A549 (cell line): ENCODE results near the gene AKR1A1. TPM values are rescaled to one million over a fixed set of nuclear protein-coding genes. Genes with fewer than 3 reads are reported as not detected.

ENCODE experiments used
- ATAC-seq, 2 experiments: fragments of 200-7000 bp in 1 of 2; fragments of >200 bp in 1 of 2; cut with Nextera tagmentation in 1 of 2; cut with Tn5 transposase in 1 of 2; 3 replicates each; pipeline versions ENCODE4 v1.8.0 to v1.9.1; 2018 to 2020; ENCODE audit warnings: mild to moderate bottlenecking in 1 of 2, moderate library complexity in 1 of 2
- CTCF ChIA-PET: fragments of 300-600 bp; sonication (Branson Sonifier 250); formaldehyde crosslinking; extraction: SDS; loops from one replicate; lab custom pipeline; 2021; ENCODE audit warnings: antibody characterized with exemption, inconsistent platforms; lab: Yijun Ruan, JAX
- POLR2A ChIA-PET: fragments of 350-600 bp; formaldehyde crosslinking; extraction: SDS; loops from one replicate; lab custom pipeline; 2021; ENCODE audit warnings: antibody characterized with exemption, inconsistent platforms; lab: Yijun Ruan, JAX
- DNase-seq, 2 experiments: peaks; one replicate each; pipeline versions ENCODE4 v3.0.0 to v3.0.0-alpha.2; 2011 to 2016; ENCODE audit warnings: low read depth in 1 of 2, low spot score in 1 of 2
- FAIRE-seq: peaks from 2 replicates; lab custom pipeline; 2011; peaks lifted over from hg19 to GRCh38; lab: Jason Lieb, UNC
- H3K27ac ChIP-seq, 2 experiments: fragments of >200 bp; sonication (Bioruptor Twin); formaldehyde crosslinking; 3 replicates each; pipeline ENCODE4 v1.5.1; 2016 to 2017
- H3K4me1 ChIP-seq: fragments of >200 bp; sonication (Bioruptor Twin); formaldehyde crosslinking; 3 replicates; pipeline ENCODE4 v1.6.1; 2016
- H3K4me2 ChIP-seq: fragments of >200 bp; sonication (Bioruptor Twin); formaldehyde crosslinking; 3 replicates; pipeline ENCODE4 v1.6.1; 2016
- H3K4me3 ChIP-seq: fragments of >200 bp; sonication (Bioruptor Twin); formaldehyde crosslinking; 3 replicates; pipeline ENCODE4 v1.5.1; 2016
- H3K9me3 ChIP-seq: fragments of >200 bp; sonication (Bioruptor Twin); formaldehyde crosslinking; 3 replicates; pipeline ENCODE4 v1.6.1; 2016
- CHD2 ChIP-seq: fragments of 150-350 bp; IDR thresholded peaks from 2 replicates; pipeline ENCODE4 v1.6.1; 2014; ENCODE audit warnings: low read length; ENCODE audit not compliant: partially characterized antibody
- CTCF ChIP-seq: fragments of >200 bp; sonication (Bioruptor Twin); formaldehyde crosslinking; IDR thresholded peaks from 3 replicates; pipeline ENCODE4 v1.5.1; 2016
- E2F6 ChIP-seq: IDR thresholded peaks from 2 replicates; pipeline ENCODE4 v1.6.1; 2012; ENCODE audit warnings: low read depth, borderline replicate concordance
- EHF ChIP-seq: fragments of 250-450 bp; sonication (Bioruptor Pico); IDR thresholded peaks from 2 replicates; pipeline ENCODE4 v1.5.0; 2020; ENCODE audit warnings: mild to moderate bottlenecking
- EP300 ChIP-seq, 2 experiments: fragments of >200 bp; sonication (Bioruptor Twin); formaldehyde crosslinking; IDR thresholded peaks; 2 replicates in 1 of 2; 3 replicates in 1 of 2; pipeline ENCODE4 v1.6.1; 2016 to 2017
- FOXS1 ChIP-seq: fragments of 250-450 bp; sonication (Bioruptor Pico); IDR thresholded peaks from 2 replicates; pipeline ENCODE4 v1.5.0; 2020; ENCODE audit warnings: mild to moderate bottlenecking, moderate library complexity
- GATA3 ChIP-seq: IDR thresholded peaks from 2 replicates; pipeline ENCODE4 v1.6.1; 2012; ENCODE audit warnings: borderline replicate concordance
- HDAC2 ChIP-seq: fragments of 200-600 bp; sonication (generic); IDR thresholded peaks from 2 replicates; pipeline ENCODE4 v1.6.1; 2016
- HMGXB4 ChIP-seq: fragments of 250-450 bp; sonication (Bioruptor Pico); IDR thresholded peaks from 2 replicates; pipeline ENCODE4 v1.5.0; 2021; ENCODE audit warnings: mild to moderate bottlenecking, moderate library complexity, borderline replicate concordance
- HOXA7 ChIP-seq: fragments of 250-450 bp; sonication (Bioruptor Pico); IDR thresholded peaks from 2 replicates; pipeline ENCODE4 v1.5.0; 2020; ENCODE audit warnings: mild to moderate bottlenecking, moderate library complexity
- KDM1A ChIP-seq: fragments of 200-600 bp; sonication (generic); IDR thresholded peaks from 2 replicates; pipeline ENCODE4 v1.6.1; 2016; ENCODE audit warnings: low read depth, mild to moderate bottlenecking
- MAX ChIP-seq: IDR thresholded peaks from 2 replicates; pipeline ENCODE4 v1.6.1; 2012
- NR3C1 ChIP-seq: fragments of >200 bp; sonication (Bioruptor Twin); formaldehyde crosslinking; IDR thresholded peaks from 3 replicates; pipeline ENCODE4 v1.6.1; 2017
- RCOR1 ChIP-seq: fragments of 150-350 bp; IDR thresholded peaks from 2 replicates; pipeline ENCODE4 v1.6.1; 2014; ENCODE audit warnings: antibody characterized with exemption, low read length, low read depth
- RFX5 ChIP-seq: fragments of 450-650 bp; IDR thresholded peaks from 2 replicates; pipeline ENCODE4 v1.7.1; 2014; ENCODE audit warnings: antibody characterized with exemption, mild to moderate bottlenecking, moderate library complexity
- RNF2 ChIP-seq: fragments of 200-600 bp; sonication (generic); IDR thresholded peaks from 2 replicates; pipeline ENCODE4 v1.6.1; 2016; ENCODE audit warnings: low read depth, mild to moderate bottlenecking, antibody characterized with exemption, moderate library complexity, borderline replicate concordance
- TP53 ChIP-seq: fragments of 250-450 bp; sonication (Bioruptor Pico); IDR thresholded peaks from 2 replicates; pipeline ENCODE4 v1.5.0; 2021; ENCODE audit warnings: mild to moderate bottlenecking, moderate library complexity
- WGBS: methylation state at CpG from one replicate; pipeline ENCODE4 v1.1.6; 2017; ENCODE audit errors: missing lambda C conversion rate; 5-methylcytosine and 5-hydroxymethylcytosine counted together
- polyA plus RNA-seq, 4 experiments: library from polyadenylated mRNA; depleted of rRNA in 3 of 4; stranded (reverse); fragments of >200 nt; fragmentation: RNase III in 1 of 4; extraction: RNeasy Plus Mini Kit Qiagen cat#74134 plus additional on column Dnase treatment in 1 of 4; gene quantifications; 2 replicates in 3 of 4; 3 replicates in 1 of 4; pipeline ENCODE4 v1.2.3, GENCODE V29; 2011 to 2017

AKR1A1 gene
- polyA plus RNA-seq, 2 of the 4 experiments (the other 2 are of a cell fraction) = 89.0 to 110 TPM

GRCh38 chr1:45585496-45586075 lies 35.0 kb downstream of the AKR1A1 start:
- Histone ChIP-seq H3K4me3 (peak overlapping the region; percentile 89), H3K4me2 (peak overlapping the region; percentile 94), H3K9me3 (no peaks in the 10 kb centered on the region)
- ATAC-seq (no peak), FAIRE-seq (no peak), DNase-seq (no peak)
- CTCF ChIA-PET = no interaction called here
- POLR2A ChIA-PET = interaction anchor here (3.6 kb wide), 1 partner anchor 64 kb away, joined by 27 read pairs; the partner anchor contains the start of gene PRDX1
- TF ChIP-seq RNF2 = no peak
- TF ChIP-seq EP300 (IDR thresholded peaks at IDR 0.05) = no peak
- no peak for TF ChIP-seq HDAC2
- no peak for TF ChIP-seq MAX
- no peak for TF ChIP-seq FOXS1 (CRISPR knock-in tag)
- no peak for TF ChIP-seq TP53
- no peak for TF ChIP-seq KDM1A
- TF ChIP-seq NR3C1 = no peak
- no peak for TF ChIP-seq CTCF
- no peak for TF ChIP-seq GATA3
- TF ChIP-seq E2F6 = no peak
- TF ChIP-seq, all 56 proteins: peak for 0
- H3K4me1 ChIP-seq = peaks cover 16% of the 10 kb centered on the region; the same call in 2 of the 3 replicates
- no peak overlapping the region for H3K27ac ChIP-seq
- 54% methylated on average over 7 of the region's 7 CpGs for WGBS

GRCh38 chr1:45586769-45587168 lies 36.1 kb downstream of the AKR1A1 start:
- no peak overlapping the region for H3K4me3 ChIP-seq
- no peak overlapping the region for H3K27ac ChIP-seq
- peaks cover 16% of the 10 kb centered on the region; the same call in 2 of the 3 replicates for H3K4me1 ChIP-seq
- TF ChIP-seq EHF (CRISPR knock-in tag) = no peak
- no peak for TF ChIP-seq HOXA7 (CRISPR knock-in tag)
- TF ChIP-seq, all 56 proteins: peak for 0
- no peak for FAIRE-seq
- no peak for ATAC-seq
- WGBS = 71% methylated on average over 4 of the region's 4 CpGs
- CTCF ChIA-PET = interaction anchor here (0.6 to 0.8 kb wide), 2 partner anchors 87 to 94 kb away, joined by 3 to 5 read pairs; no protein-coding TSS in a partner anchor
- Histone ChIP-seq H3K4me2 (peak overlapping the region; percentile 94), H3K9me3 (no peaks in the 10 kb centered on the region)
- no peak for DNase-seq
- POLR2A ChIA-PET = no interaction called here

GRCh38 chr1:45589861-45590260 lies 39.2 kb downstream of the AKR1A1 start:
- WGBS = 47% methylated on average over 1 of the region's 1 CpG
- CTCF ChIA-PET = no interaction called here
- no peak for DNase-seq
- Histone ChIP-seq H3K9me3 (no peaks in the 10 kb centered on the region), H3K4me3 (no peak overlapping the region), H3K4me1 (peaks cover 16% of the 10 kb centered on the region; the same call in 2 of the 3 replicates), H3K27ac (no peak overlapping the region), H3K4me2 (peak overlapping the region; percentile 1; the same call in 1 of the 3 replicates)
- POLR2A ChIA-PET = no interaction called here
- no peak for FAIRE-seq
- no peak for ATAC-seq
- TF ChIP-seq RCOR1 (no peak), E2F6 (no peak), NR3C1 (no peak), RFX5 (no peak), GATA3 (no peak), CHD2 (no peak), HMGXB4 (CRISPR knock-in tag) (no peak)
